KMS-11 (cell line): ENCODE data around the gene ACER2.
A peak's percentile ranks its signal among the peaks of the same experiment; 100 is the strongest.
"Not testable (repeated sequence)": the region's sequence is repeated elsewhere in the genome, so short reads cannot be mapped to it uniquely, and the experiment has no call there.

Source experiments
- H2AFZ ChIP-seq: fragments of 200-600 bp; sonication (generic); 2 replicates; pipeline ENCODE4 v1.6.1; 2016; ENCODE audit warnings: antibody characterized with exemption, mixed run types, low read depth
- H3K27ac ChIP-seq: fragments of 200-600 bp; sonication (generic); 2 replicates; pipeline ENCODE4 v1.6.1; 2016; ENCODE audit warnings: mild to moderate bottlenecking, mixed run types
- H3K27me3 ChIP-seq: fragments of 200-600 bp; sonication (generic); 2 replicates; pipeline ENCODE4 v1.6.1; 2017; ENCODE audit warnings: mild to moderate bottlenecking, low read depth, mixed run types, moderate library complexity; ENCODE audit not compliant: insufficient read depth
- H3K36me3 ChIP-seq: fragments of 200-600 bp; sonication (generic); 2 replicates; pipeline ENCODE4 v1.6.1; 2017; ENCODE audit warnings: mild to moderate bottlenecking, mixed run types; ENCODE audit not compliant: insufficient read depth
- H3K4me1 ChIP-seq: fragments of 200-600 bp; sonication (generic); 2 replicates; pipeline ENCODE4 v1.6.1; 2016; ENCODE audit warnings: mild to moderate bottlenecking, low read depth, mixed run types; ENCODE audit not compliant: poor library complexity, severe bottlenecking
- H3K4me2 ChIP-seq: fragments of 200-600 bp; sonication (generic); 2 replicates; pipeline ENCODE4 v1.7.0; 2016; ENCODE audit warnings: mild to moderate bottlenecking, mixed run types
- H3K4me3 ChIP-seq: fragments of 200-600 bp; sonication (generic); IDR thresholded peaks from 2 replicates; pipeline ENCODE4 v1.6.1; 2017; ENCODE audit warnings: low read depth, low read length, mixed read lengths; ENCODE audit not compliant: insufficient read depth
- H3K79me2 ChIP-seq: fragments of 200-600 bp; sonication (generic); 2 replicates; pipeline ENCODE4 v1.6.1; 2016; ENCODE audit warnings: low read depth, mixed run types; ENCODE audit not compliant: insufficient read depth
- H3K9ac ChIP-seq: fragments of 200-600 bp; sonication (generic); 2 replicates; pipeline ENCODE4 v1.6.1; 2016; ENCODE audit warnings: mild to moderate bottlenecking, mixed run types
- H4K20me1 ChIP-seq: fragments of 200-600 bp; sonication (generic); 2 replicates; pipeline ENCODE4 v1.6.1; 2016; ENCODE audit warnings: mild to moderate bottlenecking, mixed run types; ENCODE audit not compliant: insufficient read depth
- TF ChIP-seq, protein P1 (sequence below): fragments of 200-600 bp; sonication (generic); conservative IDR thresholded peaks from 2 replicates; pipeline ENCODE4 v1.6.1; 2017; ENCODE audit warnings: low read depth, mild to moderate bottlenecking, antibody characterized with exemption, low read length, moderate library complexity, mixed read lengths

The ACER2 gene

DNA sequence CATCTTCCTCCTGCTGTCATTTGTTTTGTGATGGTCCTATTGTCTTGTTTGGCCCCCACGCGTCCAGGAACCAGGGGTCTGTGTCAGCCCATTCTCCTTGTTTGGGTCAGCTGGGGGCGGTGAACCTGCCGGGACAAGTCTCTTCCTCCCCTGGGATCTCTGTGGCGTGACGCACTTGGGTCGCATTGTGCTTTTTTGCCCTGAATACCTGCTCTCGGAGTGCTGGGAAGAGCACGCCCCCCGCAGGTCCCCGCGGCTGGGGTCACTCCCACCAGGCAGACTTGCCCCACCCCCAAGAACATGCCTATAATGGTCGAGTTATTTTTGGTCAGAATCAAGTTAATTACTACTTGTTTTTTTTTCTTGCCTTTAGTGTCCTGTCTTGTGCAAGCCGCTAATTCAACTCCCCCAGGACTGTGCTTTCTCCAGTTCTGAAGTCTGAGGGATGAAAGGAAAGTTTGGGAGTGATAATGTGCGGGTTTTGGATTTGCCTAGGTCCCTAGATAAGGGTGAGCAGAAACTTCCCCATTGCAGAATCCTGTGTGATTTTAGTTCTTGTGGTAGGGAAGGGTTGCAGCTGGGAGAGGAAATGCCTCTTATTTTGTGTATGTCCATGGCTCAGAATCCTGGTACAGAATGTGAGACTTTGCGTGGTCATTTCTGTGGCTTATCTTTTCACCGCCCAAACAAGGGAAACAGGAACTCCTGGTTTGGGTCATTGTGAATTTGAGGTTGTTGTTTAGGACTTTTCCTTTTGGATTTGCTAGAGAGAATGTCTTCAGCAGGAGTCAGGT lies 789 bp downstream of the ACER2 start:
- no peak overlapping the region for H3K4me3 ChIP-seq
- peaks cover 15% of the 10 kb centered on the region for H3K4me1 ChIP-seq
- no peaks in the 10 kb centered on the region for H4K20me1 ChIP-seq
- no peaks in the 10 kb centered on the region for H3K36me3 ChIP-seq
- peak overlapping the region; percentile 87 for H2AFZ ChIP-seq
- H3K4me2 ChIP-seq, result peak overlapping the region; percentile 98
- TF ChIP-seq, protein P1, sequence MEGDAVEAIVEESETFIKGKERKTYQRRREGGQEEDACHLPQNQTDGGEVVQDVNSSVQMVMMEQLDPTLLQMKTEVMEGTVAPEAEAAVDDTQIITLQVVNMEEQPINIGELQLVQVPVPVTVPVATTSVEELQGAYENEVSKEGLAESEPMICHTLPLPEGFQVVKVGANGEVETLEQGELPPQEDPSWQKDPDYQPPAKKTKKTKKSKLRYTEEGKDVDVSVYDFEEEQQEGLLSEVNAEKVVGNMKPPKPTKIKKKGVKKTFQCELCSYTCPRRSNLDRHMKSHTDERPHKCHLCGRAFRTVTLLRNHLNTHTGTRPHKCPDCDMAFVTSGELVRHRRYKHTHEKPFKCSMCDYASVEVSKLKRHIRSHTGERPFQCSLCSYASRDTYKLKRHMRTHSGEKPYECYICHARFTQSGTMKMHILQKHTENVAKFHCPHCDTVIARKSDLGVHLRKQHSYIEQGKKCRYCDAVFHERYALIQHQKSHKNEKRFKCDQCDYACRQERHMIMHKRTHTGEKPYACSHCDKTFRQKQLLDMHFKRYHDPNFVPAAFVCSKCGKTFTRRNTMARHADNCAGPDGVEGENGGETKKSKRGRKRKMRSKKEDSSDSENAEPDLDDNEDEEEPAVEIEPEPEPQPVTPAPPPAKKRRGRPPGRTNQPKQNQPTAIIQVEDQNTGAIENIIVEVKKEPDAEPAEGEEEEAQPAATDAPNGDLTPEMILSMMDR, result no peak
- H3K27me3 ChIP-seq, result no peaks in the 10 kb centered on the region
- H3K9ac ChIP-seq, result peak overlapping the region; percentile 51; the same call in 1 of the 2 replicates
- no peak overlapping the region for H3K27ac ChIP-seq
- no peaks in the 10 kb centered on the region for H3K79me2 ChIP-seq

DNA sequence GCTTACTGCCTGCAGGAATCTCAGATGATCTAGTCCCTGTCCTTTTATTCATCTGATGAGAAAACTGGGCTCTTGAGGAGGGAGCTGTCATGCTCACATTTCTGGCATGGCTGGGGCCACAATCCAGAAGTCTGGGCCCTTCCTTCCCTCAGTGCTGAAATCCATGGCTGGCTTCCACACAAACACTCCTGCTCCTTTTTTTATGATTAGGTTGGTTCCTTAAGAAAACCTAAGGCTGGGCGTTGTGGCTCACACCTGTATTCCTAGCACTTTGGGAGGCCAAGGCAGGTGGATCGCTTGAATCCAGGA lies 1.3 kb downstream of the ACER2 start:
- Histone ChIP-seq H3K9ac (no peak overlapping the region), H4K20me1 (no peaks in the 10 kb centered on the region), H3K79me2 (no peaks in the 10 kb centered on the region), H3K4me3 (no peak overlapping the region), H2AFZ (peak overlapping the region; percentile 87; the same call in 1 of the 2 replicates), H3K4me2 (peak overlapping the region; percentile 98; the same call in 1 of the 2 replicates), H3K27ac (no peak overlapping the region), H3K36me3 (no peaks in the 10 kb centered on the region), H3K27me3 (no peaks in the 10 kb centered on the region), H3K4me1 (peaks cover 15% of the 10 kb centered on the region)
- TF ChIP-seq, protein P1, result no peak

DNA sequence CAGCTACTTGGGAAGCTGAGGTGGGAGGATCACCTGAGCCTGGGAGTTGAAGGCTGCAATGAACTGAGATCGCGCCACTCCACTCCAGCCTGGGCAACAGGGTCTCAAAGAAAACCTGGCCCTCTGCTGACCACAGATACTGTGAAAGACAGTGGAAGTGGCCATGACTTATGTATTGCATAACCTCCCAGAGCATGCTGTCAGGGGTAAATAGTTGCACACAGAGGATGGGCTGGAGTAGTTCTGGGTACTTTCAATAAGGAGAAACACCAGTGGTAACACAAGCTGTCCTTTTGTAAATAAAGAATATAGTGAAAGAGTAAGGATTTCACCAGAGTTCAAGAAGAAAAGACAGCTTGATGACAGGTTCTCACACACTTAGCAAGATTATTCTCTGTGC lies 1.8 kb downstream of the ACER2 start:
- H3K9ac ChIP-seq, result no peak overlapping the region
- H3K4me3 ChIP-seq, result no peak overlapping the region
- TF ChIP-seq, protein P1, result no peak
- no peaks in the 10 kb centered on the region for H3K27me3 ChIP-seq
- H3K79me2 ChIP-seq, result no peaks in the 10 kb centered on the region
- H2AFZ ChIP-seq, result no peak overlapping the region
- H3K27ac ChIP-seq, result no peak overlapping the region
- H3K36me3 ChIP-seq, result no peaks in the 10 kb centered on the region
- no peak overlapping the region for H3K4me2 ChIP-seq
- H4K20me1 ChIP-seq, result no peaks in the 10 kb centered on the region
- peaks cover 15% of the 10 kb centered on the region for H3K4me1 ChIP-seq

DNA sequence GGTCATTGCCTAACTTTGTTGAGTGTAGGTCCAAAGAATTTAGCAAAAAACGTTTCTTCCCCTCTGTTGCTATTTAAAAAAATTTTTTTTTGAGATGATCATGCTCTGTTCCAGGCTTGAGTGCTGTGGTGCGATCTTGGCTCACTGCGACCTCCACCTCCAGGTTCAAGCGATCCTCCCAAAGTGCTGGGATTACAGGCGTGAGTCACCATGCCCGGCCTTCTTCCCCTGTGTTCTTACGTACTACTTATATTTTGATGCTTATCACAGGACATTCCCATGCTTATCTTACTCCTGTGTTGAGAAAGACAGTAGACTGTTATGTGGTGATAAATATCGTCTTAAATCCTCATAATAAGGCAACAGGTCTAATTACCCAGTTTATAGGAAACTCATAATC lies 2.5 kb downstream of the ACER2 start:
- no peak overlapping the region for H3K4me2 ChIP-seq
- no peaks in the 10 kb centered on the region for H3K36me3 ChIP-seq
- peaks cover 15% of the 10 kb centered on the region for H3K4me1 ChIP-seq
- H3K9ac ChIP-seq, result no peak overlapping the region
- H3K27me3 ChIP-seq, result no peaks in the 10 kb centered on the region
- TF ChIP-seq, protein P1, result no peak
- no peak overlapping the region for H2AFZ ChIP-seq
- no peak overlapping the region for H3K4me3 ChIP-seq
- H3K27ac ChIP-seq, result no peak overlapping the region
- H4K20me1 ChIP-seq, result no peaks in the 10 kb centered on the region
- H3K79me2 ChIP-seq, result no peaks in the 10 kb centered on the region

DNA sequence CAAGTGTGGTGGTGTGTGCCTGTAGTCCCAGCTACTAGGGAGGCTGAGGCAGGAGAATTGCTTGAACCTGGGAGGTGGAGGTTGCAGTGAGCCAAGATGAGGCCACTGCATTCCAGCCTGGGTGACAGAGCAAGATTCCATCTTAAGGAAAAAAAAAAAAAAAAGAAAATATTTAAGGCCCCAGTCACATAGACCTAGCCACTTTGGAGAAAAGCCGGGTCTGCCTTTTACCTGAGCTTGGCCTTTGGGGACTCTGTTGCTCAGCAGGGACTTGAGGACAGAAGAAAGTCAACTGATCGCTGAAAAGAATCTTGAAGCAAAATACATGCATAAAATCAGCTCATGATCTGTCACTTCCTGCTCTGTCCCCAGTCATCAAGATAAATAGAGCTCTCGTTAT lies 4.6 kb downstream of the ACER2 start:
- H3K4me1 ChIP-seq, result peaks cover 11% of the 10 kb centered on the region
- not testable (repeated sequence) for H3K36me3 ChIP-seq, H4K20me1 ChIP-seq, H3K27me3 ChIP-seq, H3K79me2 ChIP-seq, H2AFZ ChIP-seq, H3K27ac ChIP-seq, H3K4me3 ChIP-seq, H3K9ac ChIP-seq, H3K4me2 ChIP-seq
